MV-4-11 (cell line): ENCODE data around the gene ARHGAP15.

Experiments used
- DNase-seq: peaks from one replicate; lab custom pipeline; 2025; lab: John Stamatoyannopoulos, UW

ARHGAP15 gene

GRCh38 chr2:143768991-143769390 lies 639.8 kb downstream of the ARHGAP15 start:
- DNase-seq, result no peak

DNA sequence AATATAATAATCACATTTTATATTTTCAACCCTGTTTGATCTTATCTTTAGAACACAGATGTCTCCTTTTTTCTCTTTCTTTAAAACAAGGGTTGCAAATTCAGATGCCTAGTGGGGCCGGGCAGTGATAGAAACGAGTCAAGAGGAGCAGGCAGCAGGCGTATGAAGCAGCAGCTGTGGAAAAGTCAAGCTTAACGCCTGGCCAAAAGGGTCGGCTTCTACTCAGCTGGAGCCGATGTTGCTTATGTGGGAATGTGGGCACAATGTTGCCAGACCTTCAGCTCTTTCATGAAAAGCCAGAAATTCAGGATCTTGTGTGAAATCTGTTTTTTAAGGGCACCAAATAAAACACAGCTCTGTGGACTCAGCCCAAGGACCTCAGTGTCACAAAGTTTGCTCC lies 642.7 kb downstream of the ARHGAP15 start:
- no peak for DNase-seq

DNA sequence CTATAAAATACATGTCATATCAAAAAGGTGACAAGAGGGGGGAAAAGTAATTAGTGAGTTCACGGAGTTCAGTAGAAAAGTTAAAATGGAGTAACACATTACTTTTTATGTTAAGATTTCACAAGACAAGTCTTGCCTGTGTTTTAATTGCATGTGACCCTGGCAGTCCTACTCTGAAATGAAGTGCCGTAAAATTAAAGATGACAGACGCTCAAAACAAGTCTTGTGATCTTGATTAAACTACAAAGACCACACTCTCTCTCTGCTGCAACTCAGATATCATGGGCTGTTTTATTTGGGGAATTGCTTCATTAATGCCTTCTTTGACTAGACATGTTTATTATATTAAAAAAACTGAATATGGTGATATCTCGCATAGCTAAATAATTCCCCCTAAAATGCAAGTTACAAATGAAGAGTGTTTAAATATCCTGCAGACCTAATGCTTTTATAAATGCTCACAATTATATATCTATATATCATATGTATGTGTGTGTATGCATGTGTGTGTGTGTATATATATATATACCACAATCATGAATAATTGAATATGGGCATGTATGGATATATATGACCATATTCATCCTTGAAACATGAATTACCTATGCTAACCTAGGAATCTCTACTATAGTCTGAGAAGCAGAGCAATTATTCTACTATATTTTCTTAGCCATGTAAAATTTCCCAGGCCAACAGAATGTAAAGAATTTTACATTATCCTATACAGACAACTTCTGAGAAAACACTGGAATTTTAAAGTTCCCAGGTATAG lies 647.5 kb downstream of the ARHGAP15 start:
- no peak for DNase-seq

- no peak for DNase-seq
Measured at GRCh38 chr2:143779021-143779420, 649.8 kb downstream of the ARHGAP15 start.

- DNase-seq, result no peak
Measured at GRCh38 chr2:143786026-143786765, 657.0 kb downstream of the ARHGAP15 start.

DNA sequence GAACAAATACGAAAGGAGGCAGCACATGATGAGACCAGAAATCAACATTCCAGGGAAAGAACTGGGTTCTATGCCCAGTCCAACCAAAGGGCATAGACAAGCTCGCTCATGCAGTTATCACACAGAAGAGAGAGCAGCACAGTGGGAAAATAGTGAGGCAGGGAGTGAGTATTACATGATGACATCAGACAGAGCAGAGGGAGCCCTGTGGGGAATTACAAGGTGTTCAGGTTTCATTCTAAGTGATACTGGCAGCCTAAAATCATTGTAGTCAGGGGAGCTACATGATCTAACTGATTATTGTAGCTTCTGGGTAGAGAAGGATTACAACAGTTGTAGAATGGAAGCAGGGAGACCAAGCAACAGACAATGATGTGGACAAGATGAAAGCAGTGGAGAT lies 658.5 kb downstream of the ARHGAP15 start:
- DNase-seq, result no peak

DNA sequence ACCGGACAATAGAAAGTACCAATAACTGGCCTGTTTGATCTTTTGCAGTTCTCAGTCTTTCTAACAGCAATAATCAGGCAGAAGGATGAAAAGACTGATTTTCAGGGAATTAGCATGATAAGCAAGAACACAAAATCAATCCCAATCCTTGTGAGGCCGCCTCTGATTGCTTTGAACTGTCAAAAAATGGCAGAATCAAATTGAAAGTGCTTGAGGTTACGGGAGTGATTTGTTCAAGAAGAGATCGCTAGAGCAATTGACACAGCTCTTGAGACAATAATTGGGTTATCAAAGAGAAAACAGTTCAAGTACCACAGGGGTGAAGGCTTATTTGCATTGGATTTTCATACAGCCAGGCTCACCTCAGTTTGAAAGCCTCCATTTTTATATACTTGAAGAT lies 663.4 kb downstream of the ARHGAP15 start:
- DNase-seq, result no peak

DNA sequence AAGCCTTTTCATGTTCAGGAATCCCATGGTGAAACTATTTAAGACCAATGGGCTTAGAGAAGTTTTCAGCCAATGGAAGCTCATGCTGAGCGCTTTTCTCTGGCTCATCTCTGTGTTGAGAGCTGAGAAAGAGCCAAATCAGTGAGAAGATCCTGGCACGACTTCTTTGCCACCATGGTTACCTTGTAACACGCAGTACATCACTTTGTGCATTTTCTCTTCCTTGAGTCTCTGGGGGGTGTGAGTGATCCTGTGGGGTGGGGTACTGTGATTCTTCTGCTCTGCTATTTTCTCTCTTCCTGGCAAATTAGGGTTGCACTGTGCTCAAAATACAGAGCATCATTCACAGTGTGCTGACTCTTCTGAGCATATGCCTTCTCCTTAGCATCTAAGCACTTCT lies 664.2 kb downstream of the ARHGAP15 start:
- no peak for DNase-seq

DNA sequence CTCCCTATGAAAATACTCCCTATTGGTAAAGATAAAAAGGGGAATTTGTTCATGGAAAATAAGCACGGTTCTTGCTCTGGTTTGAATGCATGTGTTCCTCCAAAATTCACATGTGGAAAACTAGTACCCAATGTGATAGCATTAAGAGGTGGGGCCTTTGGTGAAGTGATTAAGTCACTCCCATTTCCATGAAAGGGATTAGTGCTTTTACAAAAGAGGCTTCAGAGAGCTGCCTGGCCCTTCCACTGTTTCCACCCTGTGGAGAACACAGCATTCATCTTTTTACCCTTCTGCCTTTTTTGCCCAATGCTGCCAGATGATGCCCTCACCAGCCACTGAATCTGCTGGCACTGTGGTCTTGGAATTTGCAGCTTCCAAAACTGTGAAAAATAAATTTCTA lies 666.8 kb downstream of the ARHGAP15 start:
- no peak for DNase-seq

DNA sequence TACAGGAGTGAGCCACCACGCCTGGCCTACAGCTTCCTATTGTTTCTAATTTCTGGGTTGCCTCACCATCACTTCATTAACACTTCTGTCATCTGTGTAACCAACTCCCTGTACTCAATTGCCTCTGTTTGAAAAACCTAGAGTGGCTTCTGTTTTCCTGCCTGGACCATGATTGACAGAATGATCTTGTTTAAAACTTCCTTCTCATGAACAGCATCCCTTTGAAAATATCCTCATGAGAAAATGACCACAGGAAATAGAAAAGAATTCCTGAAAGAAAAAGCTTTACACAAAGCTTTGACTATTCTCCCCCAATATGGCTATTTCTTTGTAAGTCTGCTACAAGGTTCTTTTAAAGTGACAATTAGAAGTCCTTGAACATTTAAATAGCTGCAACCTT lies 672.3 kb downstream of the ARHGAP15 start:
- no peak for DNase-seq

DNA sequence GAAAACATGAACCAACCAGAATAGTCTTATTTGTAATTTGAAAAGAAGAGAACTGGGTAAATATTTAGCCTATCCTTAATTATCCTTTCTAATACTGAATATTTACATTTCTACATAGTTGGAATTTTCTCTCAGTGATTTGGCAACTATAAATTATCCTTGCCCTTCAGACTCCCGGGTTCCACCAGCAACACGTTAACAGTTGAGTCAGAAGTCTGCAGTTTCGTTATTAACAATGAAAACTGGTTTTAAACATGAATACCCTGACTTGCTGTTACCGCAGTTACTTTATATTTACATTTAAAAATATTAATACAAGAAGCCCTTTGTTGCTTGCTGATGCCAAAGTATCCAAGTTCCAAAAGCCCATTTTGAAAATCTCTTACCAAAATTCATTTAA lies 673.0 kb downstream of the ARHGAP15 start:
- no peak for DNase-seq

GRCh38 chr2:143802871-143803650 lies 673.8 kb downstream of the ARHGAP15 start:
- no peak for DNase-seq

GRCh38 chr2:143803936-143804335 lies 674.7 kb downstream of the ARHGAP15 start:
- DNase-seq, result no peak

GRCh38 chr2:143805666-143806065 lies 676.4 kb downstream of the ARHGAP15 start:
- DNase-seq, result no peak

DNA sequence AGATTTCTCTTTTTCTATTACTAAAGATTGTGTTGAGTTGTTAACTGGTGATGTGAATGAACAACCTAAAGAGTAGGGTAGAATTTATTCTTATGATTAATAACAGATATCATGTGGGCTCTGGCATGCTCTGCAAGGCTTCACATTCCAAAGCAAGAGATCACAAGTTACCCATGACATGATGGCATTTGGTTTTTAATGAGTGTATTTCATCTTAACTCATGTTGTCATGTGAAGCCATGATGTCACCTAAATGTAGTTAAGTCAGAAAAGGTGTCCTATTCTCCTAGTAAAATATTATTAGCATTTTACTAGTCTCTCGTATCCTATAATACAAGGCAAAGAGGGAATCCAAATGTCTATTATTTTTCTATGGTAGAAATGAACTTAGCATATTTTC lies 678.0 kb downstream of the ARHGAP15 start:
- no peak for DNase-seq

DNA sequence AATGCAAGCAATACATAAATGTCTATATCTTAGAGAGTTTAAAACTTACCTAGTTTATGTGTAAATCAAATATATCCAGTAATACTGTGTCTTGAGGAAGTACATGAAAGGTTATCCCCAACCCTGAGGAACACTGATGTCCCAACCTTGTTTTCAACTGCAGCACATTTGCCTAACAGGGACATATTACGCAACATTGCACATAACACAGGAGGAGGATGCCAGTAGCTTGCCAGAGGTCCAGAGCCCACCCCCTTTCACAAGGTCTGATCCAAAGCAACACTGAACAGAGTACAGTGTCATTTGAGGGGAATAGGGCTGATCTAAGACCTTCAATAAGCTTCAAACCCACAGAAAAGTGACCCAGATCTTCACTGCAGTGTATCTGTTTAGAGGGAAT lies 678.5 kb downstream of the ARHGAP15 start:
- peak; percentile 66 for DNase-seq

GRCh38 chr2:143808166-143808565 lies 678.9 kb downstream of the ARHGAP15 start:
- DNase-seq, result peak; percentile 66

- no peak for DNase-seq
Measured at GRCh38 chr2:143815082-143815481, 685.9 kb downstream of the ARHGAP15 start.

- DNase-seq, result no peak
Measured at GRCh38 chr2:143816916-143817315, 687.7 kb downstream of the ARHGAP15 start.
